ENCODE measurements around the gene CBX7. TPM values are rescaled to one million over a fixed set of nuclear protein-coding genes. Genes with fewer than 3 reads are reported as not detected.

The CBX7 gene
- total and polyA plus RNA-seq, 2 experiments from 2014 or later, result 2.5 to 10.4 TPM

DNA sequence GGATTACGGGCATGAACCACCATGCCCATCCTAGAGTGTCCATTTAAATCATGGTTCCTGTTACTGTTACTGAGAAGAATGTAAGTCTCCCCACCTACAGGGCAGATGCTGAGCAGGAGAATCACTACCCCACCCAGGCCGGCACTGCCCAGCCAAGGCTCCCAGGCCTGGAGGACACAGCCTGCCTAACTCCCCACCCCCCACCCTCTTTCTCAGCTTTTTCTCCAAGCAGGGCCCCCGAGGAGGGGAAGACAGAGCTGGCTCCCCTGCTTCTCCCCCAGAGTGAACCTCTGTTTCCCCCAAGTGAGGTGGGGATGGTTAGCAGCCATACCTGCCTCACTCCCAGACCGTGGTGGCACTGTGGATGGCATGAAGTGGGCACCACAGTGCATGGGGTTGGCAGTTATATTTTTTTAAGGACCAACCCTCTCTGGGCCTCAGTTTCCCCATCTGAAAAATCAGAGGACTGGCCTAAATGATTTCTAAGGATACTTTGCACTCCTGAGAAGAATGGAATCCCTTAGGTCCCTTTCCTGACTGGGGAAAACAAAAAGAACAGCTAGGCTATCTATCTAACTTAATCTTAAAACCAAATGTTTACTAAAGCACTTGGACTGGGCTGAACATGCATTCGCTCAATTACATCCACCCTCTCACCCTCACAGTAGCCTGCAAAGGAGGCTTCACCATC is 5.0 kb downstream of the CBX7 start:
- H3K79me2 ChIP-seq (ENCODE audit: insufficient read depth), result no peaks in the 10 kb centered on the region
- in situ Hi-C loops (cut with MboI), result no loop called here
- no peak overlapping the region for H3K4me3 ChIP-seq

DNA sequence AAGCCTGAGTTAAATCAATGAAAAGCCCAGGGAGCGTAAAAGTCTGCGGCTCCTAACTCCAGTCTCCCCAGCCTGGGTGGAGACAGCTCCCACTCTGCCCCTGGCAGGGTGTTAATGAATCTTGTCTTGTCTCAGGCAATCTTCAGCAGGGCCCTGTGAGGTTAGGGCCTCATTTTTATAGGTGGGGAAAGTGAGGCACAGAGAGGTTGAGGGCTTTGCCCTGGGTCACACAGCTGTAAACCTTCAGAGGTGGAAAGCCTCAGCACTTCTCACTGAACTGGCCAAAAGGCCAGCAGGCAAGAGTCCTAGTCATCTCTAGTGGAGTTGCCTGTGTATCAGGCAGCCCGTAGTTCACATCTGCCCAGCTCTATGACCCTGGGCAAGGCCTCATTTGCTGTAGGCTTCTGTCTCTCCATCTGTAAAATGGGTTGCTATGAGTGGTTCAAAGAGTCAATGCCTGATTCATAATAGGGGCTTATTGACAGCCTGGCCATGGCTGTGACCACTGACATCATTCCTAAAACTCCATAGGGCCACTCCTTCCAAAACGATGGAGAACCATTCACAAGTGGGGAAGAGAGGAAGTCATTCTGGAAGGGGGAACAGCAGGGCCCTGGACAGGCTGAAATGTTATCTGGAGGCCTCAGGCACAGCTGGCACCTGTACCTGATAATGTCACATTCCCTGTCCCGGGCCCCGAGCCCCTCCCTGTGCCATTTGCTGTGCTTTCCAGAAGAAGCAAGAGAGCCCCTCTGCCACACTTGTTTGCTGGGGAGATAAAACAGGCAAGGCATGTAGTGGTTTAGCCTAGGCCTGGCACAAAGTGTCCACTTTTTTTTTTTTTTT is 6.0 kb downstream of the CBX7 start:
- Histone ChIP-seq H3K9me3 (ENCODE audit: low read depth) (no peaks in the 10 kb centered on the region), H3K36me3 (ENCODE audit: low read depth) (no peaks in the 10 kb centered on the region), H3K4me1 (ENCODE audit: insufficient read depth) (peaks cover 4% of the 10 kb centered on the region; the same call in 1 of the 2 replicates), H3K4me3 (peak overlapping the region; percentile 89), H3K9me2 (ENCODE audit: insufficient read depth) (no peaks in the 10 kb centered on the region), H3F3A (ENCODE audit: insufficient read depth) (no peaks in the 10 kb centered on the region; the same call in 1 of the 2 replicates), H3K27me3 (replicated peaks; ENCODE audit: insufficient read depth) (no peaks in the 10 kb centered on the region), H3K4me2 (ENCODE audit: unreplicated experiment) (peak overlapping the region; percentile 67), H3K79me2 (ENCODE audit: insufficient read depth) (no peaks in the 10 kb centered on the region), H2AFZ (peak overlapping the region; percentile 80), H3K27ac (peak overlapping the region; percentile 50), H4K20me1 (ENCODE audit: insufficient read depth) (no peaks in the 10 kb centered on the region), H3K9ac (peak overlapping the region; percentile 79)
- WGBS, 2 experiments (ENCODE audit: low coverage in 1 of 2, low lambda C conversion rate in 2 of 2, missing lambda C conversion rate in 2 of 2), result 50 to 55% methylated on average over 6 of the region's 6 CpGs
- peak; percentile 7 for DNase-seq
- in situ Hi-C loops (cut with MboI), result no loop called here
- no peak for TF ChIP-seq EZH2phosphoT487 (IDR thresholded peaks at IDR 0.05; ENCODE audit: insufficient read depth, low read depth)

More for the DNA sequence above, 5.0 kb downstream of the CBX7 start:
- H4K20me1 ChIP-seq (ENCODE audit: insufficient read depth), result no peaks in the 10 kb centered on the region
- no peak overlapping the region for H3K4me2 ChIP-seq (ENCODE audit: unreplicated experiment)
- no peak overlapping the region for H2AFZ ChIP-seq
- H3F3A ChIP-seq (ENCODE audit: insufficient read depth), result no peaks in the 10 kb centered on the region; the same call in 1 of the 2 replicates
- no peaks in the 10 kb centered on the region for H3K36me3 ChIP-seq (ENCODE audit: low read depth)
- no peaks in the 10 kb centered on the region for H3K9me2 ChIP-seq (ENCODE audit: insufficient read depth)
- H3K27me3 ChIP-seq (replicated peaks; ENCODE audit: insufficient read depth), result no peaks in the 10 kb centered on the region
- no peak overlapping the region for H3K27ac ChIP-seq
- 66 to 79% methylated on average over 5 of the region's 5 CpGs for WGBS, 2 experiments (ENCODE audit: low coverage in 1 of 2, low lambda C conversion rate in 2 of 2, missing lambda C conversion rate in 2 of 2)
- peaks cover 4% of the 10 kb centered on the region; the same call in 1 of the 2 replicates for H3K4me1 ChIP-seq (ENCODE audit: insufficient read depth)
- no peak for DNase-seq
- TF ChIP-seq EZH2phosphoT487 (IDR thresholded peaks at IDR 0.05; ENCODE audit: insufficient read depth, low read depth) (no peak), EZH2 (IDR thresholded peaks at IDR 0.05; ENCODE audit: insufficient read depth, poor library complexity, severe bottlenecking) (no peak)
- no peak overlapping the region for H3K9ac ChIP-seq
- H3K9me3 ChIP-seq (ENCODE audit: low read depth), result no peaks in the 10 kb centered on the region

DNA sequence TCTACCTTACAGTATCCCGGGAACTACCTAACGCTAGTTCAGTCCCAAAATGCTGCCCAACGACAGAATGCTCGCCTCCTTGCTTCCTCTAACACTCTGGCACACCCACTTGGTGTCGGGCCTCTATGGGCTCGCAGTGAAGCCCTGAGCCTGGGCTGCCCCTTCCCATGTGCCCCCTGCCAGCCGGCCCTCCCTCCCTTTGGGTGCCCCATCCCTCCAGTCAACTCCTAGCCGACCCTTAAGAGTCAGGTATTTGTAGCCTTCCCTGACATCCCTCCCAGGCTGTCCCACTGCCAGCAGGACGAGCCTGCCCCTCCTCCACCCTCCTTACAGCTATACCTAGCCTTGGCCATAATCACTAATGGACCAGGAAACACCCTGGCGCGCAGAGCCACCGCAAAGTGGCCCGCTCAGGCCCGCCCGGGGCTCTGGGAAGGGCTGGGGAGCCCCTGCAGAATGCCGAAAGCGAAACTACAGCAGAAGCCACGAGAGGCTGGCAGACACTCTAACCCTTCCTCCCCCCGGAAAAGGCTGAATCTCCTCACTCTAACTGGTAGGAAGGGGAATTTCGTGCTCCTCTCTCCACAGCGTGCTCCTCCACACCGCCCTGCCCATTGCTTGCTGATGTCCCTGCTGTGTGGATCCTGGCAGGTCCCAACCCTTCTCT is 8.2 kb downstream of the CBX7 start:
- H3K27me3 ChIP-seq (replicated peaks; ENCODE audit: insufficient read depth), result no peaks in the 10 kb centered on the region
- H2AFZ ChIP-seq, result peak overlapping the region; percentile 90
- H3K4me2 ChIP-seq (ENCODE audit: unreplicated experiment), result peak overlapping the region; percentile 76
- H3K9me3 ChIP-seq (ENCODE audit: low read depth), result no peaks in the 10 kb centered on the region
- TF ChIP-seq EZH2phosphoT487 (IDR thresholded peaks at IDR 0.05; ENCODE audit: insufficient read depth, low read depth), result no peak
- no peak for TF ChIP-seq EZH2 (IDR thresholded peaks at IDR 0.05; ENCODE audit: insufficient read depth, poor library complexity, severe bottlenecking)
- in situ Hi-C loops (cut with MboI), result no loop called here
- no peaks in the 10 kb centered on the region for H4K20me1 ChIP-seq (ENCODE audit: insufficient read depth)
- peak; percentile 73 for DNase-seq
- 5 to 10% methylated on average over 19 to 22 of the region's 22 CpGs for WGBS, 2 experiments (ENCODE audit: low coverage in 1 of 2, low lambda C conversion rate in 2 of 2, missing lambda C conversion rate in 2 of 2)
- no peaks in the 10 kb centered on the region for H3K9me2 ChIP-seq (ENCODE audit: insufficient read depth)
- H3K79me2 ChIP-seq (ENCODE audit: insufficient read depth), result no peaks in the 10 kb centered on the region
- H3K4me1 ChIP-seq (ENCODE audit: insufficient read depth), result peaks cover 4% of the 10 kb centered on the region; the same call in 1 of the 2 replicates
- no peaks in the 10 kb centered on the region for H3F3A ChIP-seq (ENCODE audit: insufficient read depth)
- no peak overlapping the region for H3K27ac ChIP-seq
- H3K4me3 ChIP-seq, result peak overlapping the region; percentile 89
- H3K9ac ChIP-seq, result peak overlapping the region; percentile 79
- H3K36me3 ChIP-seq (ENCODE audit: low read depth), result no peaks in the 10 kb centered on the region

DNA sequence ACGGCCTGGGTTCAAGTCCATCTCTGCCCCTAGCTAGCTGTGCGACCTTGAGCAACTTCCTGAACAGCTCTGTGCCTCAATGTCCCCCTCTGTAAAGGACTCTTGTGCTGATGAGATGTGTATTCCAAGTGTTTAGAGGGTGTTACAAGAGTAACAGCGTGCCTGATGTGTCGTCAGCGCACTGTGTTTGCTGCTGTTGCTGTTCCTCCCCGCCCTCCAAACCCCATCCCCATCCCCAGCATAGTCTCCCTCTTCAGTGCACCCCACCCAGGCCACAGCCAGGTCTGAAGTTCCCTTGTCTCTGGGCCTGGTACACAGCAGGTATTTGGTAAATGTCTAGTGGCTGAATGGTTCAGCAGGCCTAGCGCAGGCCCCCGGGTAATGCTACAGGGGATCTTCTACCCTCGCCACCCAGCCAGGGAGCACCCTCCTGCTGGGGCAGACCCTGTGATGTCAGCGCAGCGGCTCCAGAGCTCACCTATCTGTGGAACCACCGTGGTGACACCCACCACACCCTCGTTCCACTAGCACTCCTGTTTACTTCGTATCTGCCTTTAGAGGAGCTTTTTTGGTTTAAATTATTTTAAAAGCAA is 10.3 kb downstream of the CBX7 start:
- in situ Hi-C loops (cut with MboI), result no loop called here
- H3K79me2 ChIP-seq (ENCODE audit: insufficient read depth), result no peaks in the 10 kb centered on the region
- no peak overlapping the region for H2AFZ ChIP-seq
- H3K9me3 ChIP-seq (ENCODE audit: low read depth), result no peaks in the 10 kb centered on the region
- H3K9me2 ChIP-seq (ENCODE audit: insufficient read depth), result no peaks in the 10 kb centered on the region
- no peak overlapping the region for H3K4me3 ChIP-seq
- H4K20me1 ChIP-seq (ENCODE audit: insufficient read depth), result no peaks in the 10 kb centered on the region
- WGBS, 2 experiments (ENCODE audit: low coverage in 1 of 2, low lambda C conversion rate in 2 of 2, missing lambda C conversion rate in 2 of 2), result 91 to 92% methylated on average over 14 of the region's 14 CpGs
- H3K9ac ChIP-seq, result no peak overlapping the region
- no peaks in the 10 kb centered on the region for H3K27me3 ChIP-seq (replicated peaks; ENCODE audit: insufficient read depth)
- no peak overlapping the region for H3K4me2 ChIP-seq (ENCODE audit: unreplicated experiment)
- DNase-seq, result no peak
- H3F3A ChIP-seq (ENCODE audit: insufficient read depth), result no peaks in the 10 kb centered on the region
- H3K27ac ChIP-seq, result no peak overlapping the region
- peaks cover 4% of the 10 kb centered on the region; the same call in 1 of the 2 replicates for H3K4me1 ChIP-seq (ENCODE audit: insufficient read depth)
- H3K36me3 ChIP-seq (ENCODE audit: low read depth), result no peaks in the 10 kb centered on the region
- no peak for TF ChIP-seq EZH2 (IDR thresholded peaks at IDR 0.05; ENCODE audit: insufficient read depth, poor library complexity, severe bottlenecking)
- TF ChIP-seq EZH2phosphoT487 (IDR thresholded peaks at IDR 0.05; ENCODE audit: insufficient read depth, low read depth), result no peak
